ENCODE data around the gene TRAPPC14.
A peak's percentile ranks its signal among the peaks of the same experiment; 100 is the strongest.

TRAPPC14 gene

DNA sequence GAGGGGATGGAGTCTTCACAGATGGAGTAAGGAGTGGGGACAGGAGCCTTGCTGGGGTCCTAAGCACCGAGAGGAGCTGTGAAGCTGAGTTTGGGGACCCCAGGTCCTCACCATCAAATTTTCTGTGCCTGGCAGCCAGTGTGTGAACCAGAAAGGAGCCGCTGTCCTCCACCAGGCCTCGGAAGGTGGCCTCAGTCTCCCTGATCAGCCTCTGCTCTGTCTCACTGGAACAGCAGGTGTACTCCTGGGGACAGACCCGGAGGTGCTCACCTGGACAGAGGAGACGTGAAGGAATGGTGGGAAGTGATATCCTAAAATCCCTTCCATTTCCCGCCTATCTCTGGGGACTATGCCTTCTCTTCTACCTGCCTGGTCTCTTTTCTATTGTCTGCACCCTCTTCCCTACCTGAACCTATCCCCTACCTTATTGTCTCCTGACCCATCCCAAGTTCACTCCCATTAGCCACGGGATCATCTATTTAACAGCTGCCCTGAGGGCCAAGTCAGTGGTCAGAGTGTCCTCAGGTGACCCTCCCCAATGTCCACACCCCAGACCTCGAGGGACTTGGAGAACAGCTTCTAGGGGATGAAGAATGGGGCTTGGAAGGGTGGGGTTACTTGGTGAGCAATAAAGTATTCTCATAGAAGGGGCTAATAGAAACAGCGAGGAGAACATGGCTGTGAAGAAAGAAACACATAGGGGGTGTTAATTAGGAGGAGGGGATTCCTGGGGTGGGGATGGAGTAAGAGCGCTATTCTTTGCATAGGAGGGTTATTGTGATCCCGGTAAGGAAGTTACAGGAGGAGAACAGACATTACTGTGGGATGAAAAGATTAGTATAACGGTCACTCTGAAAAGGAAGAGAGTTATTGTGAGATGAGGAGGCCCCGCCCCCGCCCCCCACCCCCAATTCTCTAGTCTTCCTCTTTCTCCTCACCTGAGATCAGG lies 17.8 kb upstream of the TRAPPC14 start:
- TF ChIP-seq, protein P1, sequence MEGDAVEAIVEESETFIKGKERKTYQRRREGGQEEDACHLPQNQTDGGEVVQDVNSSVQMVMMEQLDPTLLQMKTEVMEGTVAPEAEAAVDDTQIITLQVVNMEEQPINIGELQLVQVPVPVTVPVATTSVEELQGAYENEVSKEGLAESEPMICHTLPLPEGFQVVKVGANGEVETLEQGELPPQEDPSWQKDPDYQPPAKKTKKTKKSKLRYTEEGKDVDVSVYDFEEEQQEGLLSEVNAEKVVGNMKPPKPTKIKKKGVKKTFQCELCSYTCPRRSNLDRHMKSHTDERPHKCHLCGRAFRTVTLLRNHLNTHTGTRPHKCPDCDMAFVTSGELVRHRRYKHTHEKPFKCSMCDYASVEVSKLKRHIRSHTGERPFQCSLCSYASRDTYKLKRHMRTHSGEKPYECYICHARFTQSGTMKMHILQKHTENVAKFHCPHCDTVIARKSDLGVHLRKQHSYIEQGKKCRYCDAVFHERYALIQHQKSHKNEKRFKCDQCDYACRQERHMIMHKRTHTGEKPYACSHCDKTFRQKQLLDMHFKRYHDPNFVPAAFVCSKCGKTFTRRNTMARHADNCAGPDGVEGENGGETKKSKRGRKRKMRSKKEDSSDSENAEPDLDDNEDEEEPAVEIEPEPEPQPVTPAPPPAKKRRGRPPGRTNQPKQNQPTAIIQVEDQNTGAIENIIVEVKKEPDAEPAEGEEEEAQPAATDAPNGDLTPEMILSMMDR (IDR thresholded peaks at IDR 0.05; ENCODE audit: insufficient read depth, low read depth, low read length, missing control alignments): no peak
- no peak for DNase-seq (ENCODE audit: low read depth)
- peak overlapping the region; percentile 56 for H3K4me3 ChIP-seq (ENCODE audit: low read depth, low read length)

DNA sequence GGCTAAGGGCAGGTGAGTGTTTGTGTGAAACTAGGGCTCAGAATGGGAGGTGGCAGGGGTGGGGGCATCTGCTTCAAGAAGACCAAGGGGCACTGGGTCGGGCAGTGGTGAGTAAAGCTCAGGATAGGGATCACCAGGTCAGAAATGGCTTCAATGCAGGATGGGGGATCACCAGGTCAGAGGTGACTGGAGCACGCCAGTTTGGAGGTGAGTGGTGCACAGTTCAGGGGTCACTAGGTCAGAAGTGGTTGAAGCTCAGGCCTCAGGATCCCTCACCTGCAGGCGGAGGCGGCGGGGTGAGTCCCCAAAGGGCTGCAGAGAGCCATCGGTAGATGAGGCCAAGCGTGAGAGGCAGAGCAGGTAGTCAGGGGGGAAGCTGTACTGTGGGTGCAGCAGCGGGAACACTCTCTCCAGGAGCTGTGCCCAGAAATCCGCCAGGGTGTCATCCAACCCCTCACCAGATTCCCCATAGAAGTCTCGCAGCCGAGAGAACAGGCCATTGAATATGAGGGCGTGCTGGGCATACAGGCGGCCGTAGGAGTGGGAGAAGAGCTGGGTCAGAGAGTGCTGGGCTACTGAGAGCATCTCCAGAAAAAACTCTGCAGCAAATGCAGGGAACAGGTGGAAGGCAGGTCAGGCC lies 16.9 kb upstream of the TRAPPC14 start:
- TF ChIP-seq, protein P1 (IDR thresholded peaks at IDR 0.05; ENCODE audit: insufficient read depth, low read depth, low read length, missing control alignments): no peak
- no peak overlapping the region for H3K4me3 ChIP-seq (ENCODE audit: low read depth, low read length)
- DNase-seq (ENCODE audit: low read depth): no peak

DNA sequence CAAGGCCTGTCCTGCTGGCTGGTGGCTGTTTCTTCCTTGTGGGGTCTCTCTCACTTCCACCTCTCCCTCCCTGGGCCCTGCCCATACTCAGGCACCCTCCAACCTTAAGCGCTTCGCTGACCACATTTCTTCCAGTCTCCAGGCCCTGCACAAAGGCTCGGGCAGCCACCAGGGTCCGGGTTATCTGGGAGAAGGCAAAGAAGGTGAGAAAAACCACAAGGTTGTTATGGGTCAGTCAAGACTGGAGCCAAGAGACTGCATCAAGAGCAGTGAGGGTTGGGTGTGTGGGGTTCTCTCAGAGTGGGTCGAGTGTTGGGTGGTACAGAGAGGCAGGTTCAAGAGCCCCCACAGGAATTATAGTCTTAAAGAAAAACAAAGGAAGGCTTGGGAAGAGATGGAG lies 16.1 kb upstream of the TRAPPC14 start:
- TF ChIP-seq, protein P1 (IDR thresholded peaks at IDR 0.05; ENCODE audit: insufficient read depth, low read depth, low read length, missing control alignments): no peak
- no peak for DNase-seq (ENCODE audit: low read depth)
- H3K4me3 ChIP-seq (ENCODE audit: low read depth, low read length): no peak overlapping the region

DNA sequence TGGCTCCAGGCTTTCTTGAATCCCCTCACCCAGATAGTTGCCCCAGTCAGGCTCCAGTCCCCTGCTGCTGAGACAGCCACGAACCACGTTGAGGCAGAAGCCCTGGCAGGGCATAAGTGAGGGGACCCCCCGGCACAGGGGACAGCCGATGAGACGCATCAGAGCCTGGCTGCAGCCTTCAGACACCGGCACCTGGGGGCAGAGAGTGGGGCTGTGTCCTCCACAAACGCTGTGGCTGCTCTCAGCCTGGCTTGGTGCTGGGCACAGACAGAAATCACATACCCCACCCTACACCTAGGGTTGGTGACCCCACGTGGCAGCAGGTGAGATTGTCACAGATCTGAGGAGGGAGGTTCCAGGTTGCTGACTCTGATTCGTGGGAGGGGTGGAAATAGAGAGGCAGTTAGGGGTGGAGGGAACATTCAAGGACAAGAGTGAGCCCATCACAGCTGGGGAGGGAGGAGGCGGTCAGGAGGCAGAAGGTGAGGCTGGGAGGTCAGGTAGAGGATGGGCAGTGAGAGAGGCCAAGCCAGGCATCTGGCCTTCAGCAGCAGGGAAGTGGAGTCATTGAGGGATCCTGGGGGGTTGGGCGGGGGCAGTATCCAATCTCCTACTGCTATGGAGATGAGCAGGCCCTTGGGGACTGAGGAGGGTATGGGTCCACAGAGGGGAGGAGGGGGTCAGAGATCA lies 15.4 kb upstream of the TRAPPC14 start:
- TF ChIP-seq, protein P1 (IDR thresholded peaks at IDR 0.05; ENCODE audit: insufficient read depth, low read depth, low read length, missing control alignments): no peak
- no peak overlapping the region for H3K4me3 ChIP-seq (ENCODE audit: low read depth, low read length)
- DNase-seq (ENCODE audit: low read depth): no peak

DNA sequence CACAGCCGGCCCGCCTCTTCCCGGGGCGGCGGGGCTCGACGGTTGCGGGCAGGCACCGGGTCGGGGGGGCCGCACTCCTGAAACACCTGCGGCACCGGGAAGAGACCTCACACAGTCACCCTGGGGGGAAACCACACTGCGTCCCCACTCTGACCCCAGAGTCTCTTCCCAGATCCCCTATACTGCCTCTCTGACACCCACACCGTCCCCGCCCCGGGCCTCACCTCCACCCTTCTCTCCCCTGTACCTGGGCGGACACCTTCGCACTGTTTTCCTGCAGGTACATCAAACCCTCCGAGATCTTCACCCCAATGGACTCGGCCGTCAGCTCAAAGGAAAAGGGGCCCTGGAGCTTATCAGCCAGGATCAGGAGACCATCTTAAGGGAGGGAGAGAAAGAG lies 13.3 kb upstream of the TRAPPC14 start:
- H3K4me3 ChIP-seq (ENCODE audit: low read depth, low read length): no peak overlapping the region
- TF ChIP-seq, protein P1 (IDR thresholded peaks at IDR 0.05; ENCODE audit: insufficient read depth, low read depth, low read length, missing control alignments): no peak
- DNase-seq (ENCODE audit: low read depth): no peak

DNA sequence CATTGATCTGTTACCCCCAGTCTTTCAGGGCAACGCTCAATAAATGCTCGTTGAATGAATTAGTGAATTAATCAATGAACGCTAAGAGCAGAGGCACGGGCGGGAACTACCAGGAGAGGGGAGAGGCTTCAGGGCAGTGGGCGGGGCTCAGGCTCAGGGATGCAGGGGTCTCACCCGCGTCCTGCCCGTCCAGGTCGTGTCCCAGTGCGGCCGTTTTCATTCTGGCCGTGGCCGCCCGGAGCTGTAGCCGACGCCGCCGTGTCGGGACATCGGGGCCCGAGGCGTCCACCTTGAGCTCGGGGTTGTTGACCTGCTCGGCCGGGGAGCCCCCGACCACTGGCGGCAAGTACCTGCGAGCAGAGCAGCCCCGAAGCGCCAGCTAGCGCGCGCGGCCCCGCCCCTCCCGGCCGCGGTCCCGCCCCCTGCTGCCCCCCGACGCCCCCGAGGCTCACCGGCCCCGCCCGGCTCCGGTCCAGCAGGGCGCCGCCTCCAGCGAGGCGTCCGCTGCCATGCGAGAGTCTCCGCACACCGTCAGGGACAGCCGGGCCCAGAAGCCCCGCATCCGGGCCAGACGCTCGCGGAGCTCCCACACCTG lies 12.7 kb upstream of the TRAPPC14 start:
- no peak for DNase-seq (ENCODE audit: low read depth)
- TF ChIP-seq, protein P1 (IDR thresholded peaks at IDR 0.05; ENCODE audit: insufficient read depth, low read depth, low read length, missing control alignments): no peak
- H3K4me3 ChIP-seq (ENCODE audit: low read depth, low read length): no peak overlapping the region
